GM12874 (cell line): ENCODE measurements around the gene ZNF367.

ENCODE experiments used
- CTCF ChIP-seq: IDR thresholded peaks from 2 replicates; pipeline ENCODE4 v1.5.1; 2011; ENCODE audit warnings: low read depth, mild to moderate bottlenecking, control low read depth, low read length, moderate library complexity; ENCODE audit not compliant: insufficient read depth

Gene ZNF367

GRCh38 chr9:96412174-96412913 is 5.8 kb downstream of the ZNF367 start:
- no peak for TF ChIP-seq CTCF

- no peak for TF ChIP-seq CTCF
Measured at GRCh38 chr9:96411129-96411838, 6.9 kb downstream of the ZNF367 start.

- TF ChIP-seq CTCF: no peak
Measured at GRCh38 chr9:96408409-96409280, 9.5 kb downstream of the ZNF367 start.

- TF ChIP-seq CTCF: no peak
Measured at GRCh38 chr9:96400132-96400910, 17.8 kb downstream of the ZNF367 start.

- no peak for TF ChIP-seq CTCF
Measured at GRCh38 chr9:96399325-96399633, 18.9 kb downstream of the ZNF367 start.

GRCh38 chr9:96398582-96399324 is 19.4 kb downstream of the ZNF367 start:
- no peak for TF ChIP-seq CTCF
